CD4-positive, alpha-beta T cell treated with Interleukin-4 for 1 hour (primary cell): ENCODE measurements around the gene JAGN1.
"Not testable (repeated sequence)": the region's sequence is repeated elsewhere in the genome, so short reads cannot be mapped to it uniquely, and the experiment has no call there.

Experiments
- DNase-seq, 2 donors: peaks; one replicate each; pipeline ENCODE4 v3.0.0-alpha.2; 2020 to 2022

Gene JAGN1

DNA sequence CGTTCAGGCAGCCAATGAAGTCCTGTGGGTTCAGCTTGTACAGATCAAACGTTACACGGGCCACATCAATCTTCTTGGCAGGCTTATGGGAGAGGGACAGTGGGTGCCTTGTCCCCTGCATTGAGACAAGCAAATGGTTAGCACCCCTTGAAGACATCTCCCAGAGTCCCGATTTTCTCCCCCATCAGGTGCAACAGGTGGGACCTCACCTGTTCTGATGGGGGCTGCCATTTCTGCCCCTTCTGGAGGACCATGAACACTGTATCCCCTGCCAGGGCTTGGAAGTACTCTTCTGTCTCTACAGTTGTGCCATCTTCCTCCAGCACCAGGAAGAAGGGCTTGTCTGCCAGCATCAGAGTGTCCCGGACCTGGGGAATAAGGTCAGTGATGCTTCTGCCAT lies 20.5 kb upstream of the JAGN1 start:
- no peak for DNase-seq

- no peak for DNase-seq
Measured at GRCh38 chr3:9870978-9871377, 19.4 kb upstream of the JAGN1 start.

DNA sequence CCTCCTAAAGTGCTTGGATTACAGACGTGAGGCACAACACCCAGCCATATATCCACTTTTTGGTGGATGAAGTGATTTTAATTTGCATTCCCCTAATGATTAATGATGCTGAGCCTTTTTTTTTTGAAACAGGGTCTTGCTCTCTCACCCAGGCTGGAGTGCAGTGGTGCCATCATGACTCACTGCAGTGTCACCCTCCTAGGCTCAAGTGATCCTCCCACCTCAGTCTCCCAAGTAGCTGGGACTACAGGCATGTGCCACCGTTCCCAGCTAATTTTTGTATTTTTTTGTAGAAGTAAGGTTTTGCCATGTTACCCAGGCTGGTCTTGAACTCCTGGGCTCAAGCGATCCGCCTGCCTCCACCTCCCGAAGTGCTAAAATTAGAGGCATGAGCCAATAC lies 18.3 kb upstream of the JAGN1 start:
- not testable (repeated sequence) for DNase-seq

- DNase-seq: no peak
Measured at GRCh38 chr3:9875448-9875847, 15.0 kb upstream of the JAGN1 start.

- DNase-seq: not testable (repeated sequence)
Measured at GRCh38 chr3:9876255-9876654, 14.2 kb upstream of the JAGN1 start.

GRCh38 chr3:9876991-9877390 lies 13.4 kb upstream of the JAGN1 start:
- DNase-seq: no peak

GRCh38 chr3:9878700-9879099 lies 11.7 kb upstream of the JAGN1 start:
- DNase-seq: no peak

GRCh38 chr3:9879830-9880549 lies 10.4 kb upstream of the JAGN1 start, which contains the start of gene CIDEC:
Gene CIDEC (minus strand): TSS chr3:9880253. CDS start chr3:9878486, 1,767 bp downstream.
- no peak for DNase-seq

- no peak for DNase-seq
Measured at GRCh38 chr3:9881441-9881840, 9.0 kb upstream of the JAGN1 start.

GRCh38 chr3:9883706-9884554 lies 6.5 kb upstream of the JAGN1 start:
- no peak for DNase-seq

- DNase-seq: no peak
Measured at GRCh38 chr3:9884555-9885165, 5.8 kb upstream of the JAGN1 start.

DNA sequence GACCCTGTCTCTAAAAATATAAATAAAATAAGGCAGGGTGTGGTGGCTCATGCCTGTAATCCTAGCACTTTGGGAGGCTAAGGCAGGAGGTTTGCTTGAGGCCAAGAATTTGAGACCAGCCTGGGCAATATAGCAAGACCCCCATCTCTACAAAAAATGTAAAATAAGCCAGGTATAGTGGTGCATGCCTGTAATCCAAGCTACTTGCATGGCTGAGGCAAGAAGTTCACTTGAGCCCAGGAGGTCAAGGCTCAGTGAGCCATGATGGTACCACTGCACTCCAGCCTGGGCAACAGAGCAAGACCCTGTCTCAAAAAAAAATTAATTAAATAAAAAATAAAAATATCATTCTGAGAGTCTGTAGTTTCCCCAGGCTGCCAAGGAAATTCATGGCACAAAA lies 4.1 kb upstream of the JAGN1 start:
- no peak for DNase-seq

GRCh38 chr3:9887480-9887879 lies 2.9 kb upstream of the JAGN1 start:
- no peak for DNase-seq

GRCh38 chr3:9888540-9888939 lies 1.9 kb upstream of the JAGN1 start:
- DNase-seq: no peak

GRCh38 chr3:9889405-9889804 lies 1.0 kb upstream of the JAGN1 start:
- no peak for DNase-seq

DNA sequence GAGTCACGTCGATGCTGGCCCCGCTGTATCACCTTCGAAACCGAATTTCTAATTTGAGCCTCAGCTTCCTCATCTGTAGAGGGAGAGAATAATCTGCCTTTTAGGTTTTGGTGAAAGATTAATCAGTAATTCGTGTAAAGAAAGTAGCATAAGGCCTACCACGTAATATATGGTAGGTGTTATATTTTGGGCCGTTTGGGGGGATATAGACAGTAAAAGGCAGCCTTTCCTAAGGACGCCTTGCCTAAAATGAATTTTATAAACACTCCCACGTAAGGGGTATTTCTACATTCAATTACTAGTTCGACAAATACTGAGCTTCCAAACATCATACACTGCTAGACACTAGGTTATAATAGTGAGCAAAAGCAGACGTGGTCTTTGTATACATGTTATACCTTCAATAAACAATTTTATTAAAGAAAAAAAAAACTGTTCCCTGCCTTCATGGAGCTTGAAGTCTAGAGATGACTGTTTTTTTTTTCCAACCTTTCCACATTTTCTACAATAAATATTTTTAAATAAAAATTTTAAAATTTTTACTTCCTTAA lies 737 bp downstream of the JAGN1 start:
- no peak for DNase-seq

DNA sequence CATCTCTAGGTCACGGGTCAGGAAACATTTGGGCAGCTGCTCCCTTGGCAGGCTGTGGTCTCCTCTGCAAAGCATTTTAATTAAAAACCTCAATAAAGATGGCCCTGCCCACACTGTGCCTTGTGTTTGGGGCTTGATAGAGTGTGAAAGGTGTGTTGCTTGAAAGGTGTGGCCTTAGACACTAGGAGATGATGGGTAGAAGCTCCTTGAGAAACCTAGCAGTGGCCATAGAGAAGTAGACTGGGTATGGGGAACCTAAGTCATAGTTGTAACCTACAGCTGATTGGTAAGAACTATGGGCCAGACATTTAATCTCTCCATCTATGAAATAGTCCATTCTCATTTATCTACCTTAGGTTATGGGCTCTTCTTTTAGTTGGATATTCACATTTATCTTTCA lies 3.3 kb downstream of the JAGN1 start:
- no peak for DNase-seq

DNA sequence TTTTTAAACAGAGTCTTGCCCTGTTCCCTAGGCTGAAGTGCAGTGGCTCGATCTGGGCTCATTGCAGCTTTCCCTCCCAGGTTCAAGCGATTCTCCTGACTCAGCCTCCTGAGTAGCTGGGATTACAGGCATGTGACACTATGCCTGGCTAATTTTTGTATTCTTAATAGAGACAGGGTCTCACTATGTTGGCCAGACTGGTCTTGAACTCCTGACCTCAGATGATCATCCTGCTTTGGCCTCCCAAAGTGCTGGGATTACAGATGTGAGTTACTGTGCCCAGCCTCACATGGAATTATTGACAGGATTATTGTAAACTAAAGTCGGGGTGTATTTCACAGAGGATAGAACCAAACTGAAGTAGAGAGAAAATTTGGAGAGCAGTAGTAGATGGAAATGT lies 5.3 kb downstream of the JAGN1 start:
- DNase-seq: not testable (repeated sequence)

DNA sequence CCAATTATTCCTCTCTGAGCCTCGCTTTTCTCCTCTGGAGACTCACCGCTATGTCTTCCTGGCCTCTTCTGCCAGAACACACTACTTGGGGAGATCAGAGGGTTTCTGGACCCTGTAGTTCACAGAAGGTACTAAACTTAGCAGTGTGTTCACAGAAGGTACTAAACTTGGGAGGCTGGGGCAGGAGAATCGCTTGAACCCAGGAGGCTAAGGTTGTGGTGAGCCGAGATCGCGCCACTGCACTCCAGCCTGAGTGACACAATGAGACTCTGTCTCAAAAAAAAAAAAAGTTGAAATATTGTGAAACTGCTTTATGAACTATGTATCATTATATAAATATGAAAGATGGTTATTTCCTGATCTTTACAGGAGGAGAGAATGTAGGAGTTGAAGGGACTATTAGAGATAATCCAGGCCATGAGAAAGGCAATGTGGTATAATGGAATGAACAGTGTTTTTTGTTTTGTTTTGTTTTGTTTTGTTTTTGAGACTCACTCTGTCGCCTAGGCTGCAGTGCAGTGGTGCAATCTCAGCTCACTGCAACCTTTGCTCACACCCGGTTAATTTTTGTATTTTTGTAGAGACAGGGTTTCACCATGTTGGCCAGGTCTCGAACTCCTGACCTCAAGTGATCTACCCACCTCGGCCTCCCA lies 6.5 kb downstream of the JAGN1 start:
- DNase-seq: not testable (repeated sequence)

DNA sequence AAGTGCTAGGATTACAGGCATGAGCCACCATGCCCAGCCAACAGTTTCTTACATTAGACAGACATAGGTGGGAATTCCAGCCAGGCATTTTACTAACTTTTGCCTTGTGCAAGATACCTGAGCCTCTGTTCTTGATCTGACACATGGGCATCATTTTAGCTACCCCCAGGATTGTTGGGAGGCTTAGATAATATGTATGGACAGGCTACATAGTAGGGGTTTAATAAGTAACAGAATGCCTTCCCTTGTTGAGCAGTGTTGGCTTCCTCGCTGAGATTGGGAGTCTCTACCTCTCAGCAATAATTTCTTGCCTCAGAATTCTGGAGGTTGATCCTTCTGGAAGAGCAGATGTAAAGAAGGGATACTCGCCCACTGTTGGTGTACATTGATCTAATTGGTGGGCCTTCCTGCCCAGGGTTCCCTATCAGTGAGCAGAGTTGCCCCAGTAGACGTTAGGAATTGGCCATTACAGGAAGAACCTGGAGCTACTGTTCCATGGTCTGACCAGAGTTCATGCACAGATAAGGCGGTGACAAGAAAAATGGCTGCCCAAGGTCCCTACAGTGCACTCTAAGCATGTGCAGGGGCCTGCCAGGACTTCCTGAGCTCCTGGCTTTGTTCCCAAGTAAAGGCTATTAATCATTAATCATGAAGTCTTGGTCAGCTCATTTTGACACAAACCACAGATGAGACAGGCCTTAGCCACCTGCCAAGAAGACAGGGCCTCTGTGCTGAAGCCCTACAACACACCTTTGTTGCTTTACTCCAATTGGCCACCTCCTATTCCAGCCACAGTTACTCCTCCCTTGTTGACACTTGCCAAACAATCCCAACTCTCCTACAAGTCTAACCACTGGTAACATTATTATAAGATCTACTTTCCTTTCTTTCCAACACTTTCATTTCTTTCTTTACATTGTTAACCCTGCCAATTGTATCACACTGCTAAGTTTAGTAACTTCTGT lies 7.3 kb downstream of the JAGN1 start:
- no peak for DNase-seq

DNA sequence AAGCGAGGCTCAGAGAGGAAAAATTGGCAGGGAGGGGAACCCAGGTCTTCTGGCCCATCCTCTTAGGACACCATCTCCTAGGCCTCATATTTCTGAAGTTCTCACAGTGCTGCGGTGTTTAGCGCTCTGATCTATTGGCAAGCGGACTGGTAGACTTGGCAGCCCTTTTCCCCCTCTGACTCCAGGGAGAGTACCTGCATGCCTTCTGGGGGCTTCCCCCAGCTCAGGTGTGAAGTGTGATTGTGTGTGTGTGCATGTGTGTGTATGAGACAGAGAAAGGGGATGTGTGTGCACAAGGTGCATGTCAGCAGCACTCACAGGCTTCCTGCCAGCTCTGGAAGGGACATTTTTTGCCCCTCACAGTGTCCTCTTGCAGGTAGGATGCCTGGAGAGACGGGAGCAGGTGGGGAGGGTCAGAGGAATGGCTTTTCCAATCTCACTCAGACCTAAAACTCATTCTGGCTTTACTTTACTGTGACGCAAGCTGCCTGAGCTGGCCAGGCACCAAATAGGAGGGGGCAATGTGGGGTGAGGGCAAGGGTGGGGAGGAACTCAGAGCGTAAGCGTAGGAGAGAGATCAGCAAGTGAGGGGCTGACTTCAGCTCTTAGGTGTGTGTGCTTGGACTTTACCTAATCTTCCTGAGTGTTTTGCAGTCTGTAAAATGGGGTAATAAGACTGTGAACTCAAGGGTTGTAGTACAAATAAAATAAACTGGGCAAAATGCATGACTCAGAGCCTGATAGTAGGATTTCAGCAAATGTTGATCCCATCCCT lies 8.2 kb downstream of the JAGN1 start:
- no peak for DNase-seq
